ENCODE results near the gene PCDH9. TPM values are rescaled to one million over a fixed set of nuclear protein-coding genes. Genes with fewer than 3 reads are reported as not detected.

PCDH9 gene
- total RNA-seq, 2 donors from 2014 or later: 0.95 to 1.8 TPM

- Mint-ChIP-seq H3K4me1 (peaks cover 2% of the 10 kb centered on the region), H3K27me3 (ENCODE audit: insufficient read depth) (no peaks in the 10 kb centered on the region), H3K36me3 (ENCODE audit: low read depth) (no peaks in the 10 kb centered on the region), H3K27ac (no peak overlapping the region), H3K4me3 (no peak overlapping the region), H3K9me3 (no peaks in the 10 kb centered on the region)
- no peak overlapping the region for H3K27ac ChIP-seq (ENCODE audit: low read depth, low read length)
- no peak overlapping the region for H3K4me3 ChIP-seq (ENCODE audit: low read length)
- DNase-seq: no peak
- no peaks in the 10 kb centered on the region for H3K36me3 ChIP-seq (ENCODE audit: control insufficient read depth, insufficient read depth, low read length)
- no peaks in the 10 kb centered on the region for H3K27me3 ChIP-seq (ENCODE audit: control insufficient read depth, insufficient read depth, low read length, poor library complexity, severe bottlenecking)
- 98 to 100% methylated on average over 1 to 4 of the region's 5 CpGs for WGBS, 2 experiments (ENCODE audit: insufficient coverage in 1 of 2, insufficient read length in 1 of 2)
- no peak overlapping the region for H3K9ac ChIP-seq (ENCODE audit: extremely low read depth, low read length, poor library complexity, severe bottlenecking)
- no peak for TF ChIP-seq CTCF (conservative IDR thresholded peaks at IDR 0.05)
- H3K9me3 ChIP-seq (ENCODE audit: control insufficient read depth, low read length): no peaks in the 10 kb centered on the region
- H3K4me1 ChIP-seq (ENCODE audit: control insufficient read depth, insufficient read depth, low read length): no peaks in the 10 kb centered on the region
Measured at GRCh38 chr13:67136157-67136556, 94.0 kb downstream of the PCDH9 start.

- no peaks in the 10 kb centered on the region for H3K9me3 Mint-ChIP-seq
- no peaks in the 10 kb centered on the region for H3K27me3 Mint-ChIP-seq (ENCODE audit: insufficient read depth)
- TF ChIP-seq CTCF (conservative IDR thresholded peaks at IDR 0.05): no peak
- Histone ChIP-seq H3K9ac (ENCODE audit: extremely low read depth, low read length, poor library complexity, severe bottlenecking) (no peak overlapping the region), H3K36me3 (ENCODE audit: control insufficient read depth, insufficient read depth, low read length) (no peaks in the 10 kb centered on the region), H3K27ac (ENCODE audit: low read depth, low read length) (no peak overlapping the region), H3K4me3 (ENCODE audit: low read length) (no peak overlapping the region), H3K27me3 (ENCODE audit: control insufficient read depth, insufficient read depth, low read length, poor library complexity, severe bottlenecking) (no peaks in the 10 kb centered on the region), H3K4me1 (ENCODE audit: control insufficient read depth, insufficient read depth, low read length) (no peaks in the 10 kb centered on the region), H3K9me3 (ENCODE audit: control insufficient read depth, low read length) (no peaks in the 10 kb centered on the region)
- peaks cover 2% of the 10 kb centered on the region for H3K4me1 Mint-ChIP-seq
- H3K27ac Mint-ChIP-seq: no peak overlapping the region
- WGBS, 2 experiments (ENCODE audit: insufficient coverage in 1 of 2, insufficient read length in 1 of 2): 97% methylated on average over 4 of the region's 4 CpGs
- no peak for DNase-seq
- no peak overlapping the region for H3K4me3 Mint-ChIP-seq
- H3K36me3 Mint-ChIP-seq (ENCODE audit: low read depth): no peaks in the 10 kb centered on the region
Measured at GRCh38 chr13:67135356-67135755, 94.8 kb downstream of the PCDH9 start.

- peaks cover 2% of the 10 kb centered on the region for H3K4me1 Mint-ChIP-seq
- H3K27ac Mint-ChIP-seq: no peak overlapping the region
- H3K4me3 ChIP-seq (ENCODE audit: low read length): no peak overlapping the region
- H3K27me3 Mint-ChIP-seq (ENCODE audit: insufficient read depth): no peaks in the 10 kb centered on the region
- TF ChIP-seq CTCF (conservative IDR thresholded peaks at IDR 0.05): no peak
- H3K36me3 ChIP-seq (ENCODE audit: control insufficient read depth, insufficient read depth, low read length): no peaks in the 10 kb centered on the region
- H3K27ac ChIP-seq (ENCODE audit: low read depth, low read length): no peak overlapping the region
- H3K4me3 Mint-ChIP-seq: no peak overlapping the region
- no peaks in the 10 kb centered on the region for H3K27me3 ChIP-seq (ENCODE audit: control insufficient read depth, insufficient read depth, low read length, poor library complexity, severe bottlenecking)
- H3K9ac ChIP-seq (ENCODE audit: extremely low read depth, low read length, poor library complexity, severe bottlenecking): no peak overlapping the region
- WGBS, 2 experiments (ENCODE audit: insufficient coverage in 1 of 2, insufficient read length in 1 of 2): 78 to 100% methylated on average over 3 to 7 of the region's 7 CpGs
- no peaks in the 10 kb centered on the region for H3K4me1 ChIP-seq (ENCODE audit: control insufficient read depth, insufficient read depth, low read length)
- H3K9me3 Mint-ChIP-seq: no peaks in the 10 kb centered on the region
- H3K9me3 ChIP-seq (ENCODE audit: control insufficient read depth, low read length): no peaks in the 10 kb centered on the region
- H3K36me3 Mint-ChIP-seq (ENCODE audit: low read depth): no peaks in the 10 kb centered on the region
- DNase-seq: no peak
Measured at GRCh38 chr13:67134417-67135129, 95.6 kb downstream of the PCDH9 start.
